ENCODE results near the gene CYP1A2. TPM values are rescaled to one million over a fixed set of nuclear protein-coding genes. Genes with fewer than 3 reads are reported as not detected.

CYP1A2 gene, protein sequence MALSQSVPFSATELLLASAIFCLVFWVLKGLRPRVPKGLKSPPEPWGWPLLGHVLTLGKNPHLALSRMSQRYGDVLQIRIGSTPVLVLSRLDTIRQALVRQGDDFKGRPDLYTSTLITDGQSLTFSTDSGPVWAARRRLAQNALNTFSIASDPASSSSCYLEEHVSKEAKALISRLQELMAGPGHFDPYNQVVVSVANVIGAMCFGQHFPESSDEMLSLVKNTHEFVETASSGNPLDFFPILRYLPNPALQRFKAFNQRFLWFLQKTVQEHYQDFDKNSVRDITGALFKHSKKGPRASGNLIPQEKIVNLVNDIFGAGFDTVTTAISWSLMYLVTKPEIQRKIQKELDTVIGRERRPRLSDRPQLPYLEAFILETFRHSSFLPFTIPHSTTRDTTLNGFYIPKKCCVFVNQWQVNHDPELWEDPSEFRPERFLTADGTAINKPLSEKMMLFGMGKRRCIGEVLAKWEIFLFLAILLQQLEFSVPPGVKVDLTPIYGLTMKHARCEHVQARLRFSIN
- polyA plus RNA-seq (2013, experiment 1 of 2): not detected
- polyA plus RNA-seq (2013, experiment 2 of 2): not detected

DNA sequence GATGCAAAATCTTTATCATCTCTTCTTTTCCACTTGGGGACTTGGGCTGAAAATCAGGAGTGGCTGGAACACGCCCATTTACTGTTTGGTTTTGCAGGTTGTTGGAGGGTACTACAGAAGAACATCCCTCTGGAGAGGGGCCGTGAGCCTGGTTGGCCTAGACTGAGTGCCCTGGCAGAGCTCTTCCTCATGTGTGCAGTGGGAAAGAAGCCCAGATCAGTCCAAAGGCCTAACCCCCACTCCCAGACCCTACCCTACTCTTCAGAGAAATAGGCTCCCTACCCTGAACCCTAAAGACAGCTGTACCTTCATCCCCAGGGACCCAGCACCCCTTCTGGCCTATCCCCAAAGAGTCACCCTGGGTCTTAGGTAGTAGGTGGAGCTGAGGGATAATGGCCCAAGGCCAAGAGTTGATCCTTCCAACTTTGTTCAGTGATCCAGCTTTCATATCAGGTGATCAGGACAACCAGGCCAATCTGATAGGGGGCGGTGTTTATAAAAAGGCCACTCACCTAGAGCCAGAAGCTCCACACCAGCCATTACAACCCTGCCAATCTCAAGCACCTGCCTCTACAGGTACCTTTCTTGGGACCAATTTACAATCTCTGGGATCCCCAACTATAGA, at the start of gene CYP1A2:
Gene CYP1A2 (plus strand): TSS at position 524 of the 625 bp plus-strand sequence. CDS start 894 bp downstream, outside the sequence.
- Histone ChIP-seq H4K8ac (ENCODE audit: low read depth, low read length) (no peak within 1 kb of the TSS), H3K9ac (ENCODE audit: low read length) (no peak within 1 kb of the TSS), H2BK120ac (ENCODE audit: low read depth, low read length) (no peak within 1 kb of the TSS), H3K27me3 (ENCODE audit: insufficient read depth, low read length, poor library complexity) (no peaks in the 10 kb centered on the region), H4K5ac (ENCODE audit: low read length) (no peak within 1 kb of the TSS), H3K4me3 (ENCODE audit: low read length) (no peak within 1 kb of the TSS), H3K79me1 (ENCODE audit: low read length) (no peaks in the 10 kb centered on the region), H3K56ac (ENCODE audit: low read length) (no peak within 1 kb of the TSS), H3K79me2 (ENCODE audit: control insufficient read depth, insufficient read depth, low read length) (no peaks in the 10 kb centered on the region), H3K4me2 (ENCODE audit: low read length) (no peak within 1 kb of the TSS), H3K27ac (ENCODE audit: low read depth, low read length) (no peak within 1 kb of the TSS), H3K4ac (ENCODE audit: low read depth, low read length) (no peak within 1 kb of the TSS), H3K18ac (ENCODE audit: low read length) (no peak within 1 kb of the TSS), H3K4me1 (ENCODE audit: control insufficient read depth, low read depth, low read length) (no peaks in the 10 kb centered on the region), H3K23ac (ENCODE audit: low read length) (no peak within 1 kb of the TSS), H2BK15ac (replicated peaks; ENCODE audit: low read depth) (no peak within 1 kb of the TSS), H2BK5ac (ENCODE audit: low read length) (no peak within 1 kb of the TSS), H2AK5ac (ENCODE audit: low read length) (no peak within 1 kb of the TSS), H3K36me3 (ENCODE audit: control insufficient read depth, insufficient read depth, low read length) (no peaks in the 10 kb centered on the region)
- no peak for DNase-seq
- no CpG with 5 or more reads among the region's 3 CpGs for WGBS (ENCODE audit: extremely low coverage, insufficient coverage, low lambda C conversion rate)

- H3K79me1 ChIP-seq (ENCODE audit: low read length): no peaks in the 10 kb centered on the region
- no peak overlapping the region for H3K4me3 ChIP-seq (ENCODE audit: low read length)
- no peak overlapping the region for H2BK5ac ChIP-seq (ENCODE audit: low read length)
- no CpG with 5 or more reads among the region's 1 CpG for WGBS (ENCODE audit: extremely low coverage, insufficient coverage, low lambda C conversion rate)
- H3K27ac ChIP-seq (ENCODE audit: low read depth, low read length): no peak overlapping the region
- no peaks in the 10 kb centered on the region for H3K4me1 ChIP-seq (ENCODE audit: control insufficient read depth, low read depth, low read length)
- no peak overlapping the region for H2BK120ac ChIP-seq (ENCODE audit: low read depth, low read length)
- H3K9ac ChIP-seq (ENCODE audit: low read length): no peak overlapping the region
- H3K4me2 ChIP-seq (ENCODE audit: low read length): no peak overlapping the region
- no peak overlapping the region for H2BK15ac ChIP-seq (replicated peaks; ENCODE audit: low read depth)
- no peaks in the 10 kb centered on the region for H3K36me3 ChIP-seq (ENCODE audit: control insufficient read depth, insufficient read depth, low read length)
- no peak overlapping the region for H3K18ac ChIP-seq (ENCODE audit: low read length)
- H3K79me2 ChIP-seq (ENCODE audit: control insufficient read depth, insufficient read depth, low read length): no peaks in the 10 kb centered on the region
- no peak overlapping the region for H2AK5ac ChIP-seq (ENCODE audit: low read length)
- no peak for DNase-seq
- H3K4ac ChIP-seq (ENCODE audit: low read depth, low read length): no peak overlapping the region
- no peak overlapping the region for H4K8ac ChIP-seq (ENCODE audit: low read depth, low read length)
- H3K23ac ChIP-seq (ENCODE audit: low read length): no peak overlapping the region
- H3K56ac ChIP-seq (ENCODE audit: low read length): no peak overlapping the region
- H4K5ac ChIP-seq (ENCODE audit: low read length): no peak overlapping the region
- H3K27me3 ChIP-seq (ENCODE audit: insufficient read depth, low read length, poor library complexity): no peaks in the 10 kb centered on the region
These were observed 39.6 kb upstream of the CYP1A2 start for GRCh38 chr15:74709011-74709410.

DNA sequence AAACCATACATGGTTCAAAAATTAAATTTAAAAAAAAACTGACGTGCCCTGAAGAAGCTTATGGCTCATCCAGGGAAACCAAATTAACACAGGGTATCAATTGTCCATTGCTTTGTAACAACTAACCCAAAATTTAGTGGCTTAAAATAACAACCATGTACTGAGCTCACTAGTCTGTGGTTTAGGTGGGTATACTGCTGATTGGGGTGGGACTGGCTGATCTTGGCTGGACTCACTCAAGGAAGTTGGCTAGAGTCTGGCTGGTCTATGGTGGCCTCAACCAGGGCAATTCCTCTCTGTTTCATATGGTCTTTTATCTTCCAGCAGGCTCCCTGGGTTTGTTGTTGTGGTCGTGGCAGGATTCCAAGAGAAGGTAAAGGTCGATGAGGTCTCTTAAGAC, 38.8 kb upstream of the CYP1A2 start:
- Histone ChIP-seq H3K4me2 (ENCODE audit: low read length) (no peak overlapping the region), H2AK5ac (ENCODE audit: low read length) (no peak overlapping the region), H4K8ac (ENCODE audit: low read depth, low read length) (no peak overlapping the region), H2BK120ac (ENCODE audit: low read depth, low read length) (no peak overlapping the region), H4K5ac (ENCODE audit: low read length) (no peak overlapping the region), H3K9ac (ENCODE audit: low read length) (no peak overlapping the region), H2BK5ac (ENCODE audit: low read length) (no peak overlapping the region), H3K18ac (ENCODE audit: low read length) (no peak overlapping the region), H3K36me3 (ENCODE audit: control insufficient read depth, insufficient read depth, low read length) (no peaks in the 10 kb centered on the region), H3K4me1 (ENCODE audit: control insufficient read depth, low read depth, low read length) (no peaks in the 10 kb centered on the region), H3K56ac (ENCODE audit: low read length) (no peak overlapping the region), H3K23ac (ENCODE audit: low read length) (no peak overlapping the region), H3K27me3 (ENCODE audit: insufficient read depth, low read length, poor library complexity) (no peaks in the 10 kb centered on the region), H3K79me2 (ENCODE audit: control insufficient read depth, insufficient read depth, low read length) (no peaks in the 10 kb centered on the region), H3K4ac (ENCODE audit: low read depth, low read length) (no peak overlapping the region), H2BK15ac (replicated peaks; ENCODE audit: low read depth) (no peak overlapping the region), H3K27ac (ENCODE audit: low read depth, low read length) (no peak overlapping the region), H3K79me1 (ENCODE audit: low read length) (no peaks in the 10 kb centered on the region), H3K4me3 (ENCODE audit: low read length) (no peak overlapping the region)
- DNase-seq: no peak
- WGBS (ENCODE audit: extremely low coverage, insufficient coverage, low lambda C conversion rate): no CpG with 5 or more reads among the region's 3 CpGs

DNA sequence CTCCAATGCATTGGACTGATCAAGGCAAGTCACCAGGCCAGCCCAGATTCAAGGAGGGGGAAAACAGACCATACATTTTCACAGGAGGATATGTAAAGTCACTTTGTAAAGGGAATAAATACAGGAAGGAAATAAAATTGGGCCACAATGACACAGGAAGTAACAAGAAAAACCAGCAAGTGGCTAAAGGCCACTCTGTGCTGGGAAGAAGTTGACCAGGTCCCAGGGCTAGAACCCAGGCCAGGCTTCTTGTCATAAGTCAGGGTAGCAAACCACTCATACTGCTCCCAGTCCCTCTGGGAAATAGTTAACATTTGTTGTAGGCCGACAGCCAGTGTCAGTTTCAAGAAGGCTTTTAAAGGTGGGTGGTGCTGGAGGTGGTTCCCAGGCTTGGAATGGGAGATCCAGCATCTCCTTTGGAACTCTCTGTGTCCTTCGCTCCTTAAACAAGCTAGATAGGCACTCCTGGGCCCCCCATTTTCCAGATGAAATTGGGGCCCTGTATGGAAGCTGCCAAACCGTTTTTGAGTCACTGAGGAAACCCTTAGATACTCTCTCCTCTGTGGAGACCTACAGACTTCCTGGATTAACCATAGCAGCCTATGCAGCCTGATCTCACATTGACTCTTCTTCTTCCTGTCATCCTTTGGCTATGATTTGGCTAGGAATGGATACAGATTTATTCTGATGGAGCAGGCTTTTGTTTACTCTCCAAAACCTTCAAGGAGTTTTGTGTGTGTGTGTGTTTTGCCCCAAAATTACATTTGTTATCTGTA, 38.1 kb upstream of the CYP1A2 start:
- Histone ChIP-seq H3K27ac (ENCODE audit: low read depth, low read length) (no peak overlapping the region), H3K4ac (ENCODE audit: low read depth, low read length) (no peak overlapping the region), H3K79me2 (ENCODE audit: control insufficient read depth, insufficient read depth, low read length) (no peaks in the 10 kb centered on the region), H3K4me3 (ENCODE audit: low read length) (no peak overlapping the region), H2AK5ac (ENCODE audit: low read length) (no peak overlapping the region), H3K4me2 (ENCODE audit: low read length) (no peak overlapping the region), H3K36me3 (ENCODE audit: control insufficient read depth, insufficient read depth, low read length) (no peaks in the 10 kb centered on the region), H3K56ac (ENCODE audit: low read length) (no peak overlapping the region), H4K8ac (ENCODE audit: low read depth, low read length) (no peak overlapping the region), H2BK5ac (ENCODE audit: low read length) (no peak overlapping the region), H3K23ac (ENCODE audit: low read length) (no peak overlapping the region), H3K79me1 (ENCODE audit: low read length) (no peaks in the 10 kb centered on the region), H3K18ac (ENCODE audit: low read length) (no peak overlapping the region), H3K9ac (ENCODE audit: low read length) (no peak overlapping the region), H3K27me3 (ENCODE audit: insufficient read depth, low read length, poor library complexity) (no peaks in the 10 kb centered on the region), H2BK120ac (ENCODE audit: low read depth, low read length) (no peak overlapping the region), H2BK15ac (replicated peaks; ENCODE audit: low read depth) (no peak overlapping the region), H4K5ac (ENCODE audit: low read length) (no peak overlapping the region), H3K4me1 (ENCODE audit: control insufficient read depth, low read depth, low read length) (no peaks in the 10 kb centered on the region)
- no CpG with 5 or more reads among the region's 3 CpGs for WGBS (ENCODE audit: extremely low coverage, insufficient coverage, low lambda C conversion rate)
- DNase-seq: no peak

DNA sequence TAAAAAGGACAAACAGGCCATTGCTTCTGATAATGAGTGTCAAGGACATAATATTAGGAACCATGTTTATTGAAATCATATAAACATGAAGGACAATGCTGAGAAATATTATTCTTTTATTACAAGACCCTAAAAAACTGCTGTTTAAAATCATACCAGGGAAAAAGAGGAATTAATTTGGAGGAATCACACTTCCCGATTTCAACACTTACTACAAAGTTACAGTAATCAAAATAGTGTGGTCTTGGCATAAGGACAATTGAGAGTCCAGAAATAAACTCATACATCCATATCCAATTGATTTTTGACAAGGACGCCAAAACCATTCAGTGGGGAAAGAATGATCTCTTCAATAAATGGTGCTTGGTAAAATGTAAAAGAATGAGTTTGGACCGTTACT, 36.3 kb upstream of the CYP1A2 start:
- H3K27me3 ChIP-seq (ENCODE audit: insufficient read depth, low read length, poor library complexity): no peaks in the 10 kb centered on the region
- H2BK5ac ChIP-seq (ENCODE audit: low read length): no peak overlapping the region
- H3K27ac ChIP-seq (ENCODE audit: low read depth, low read length): no peak overlapping the region
- no peak overlapping the region for H4K8ac ChIP-seq (ENCODE audit: low read depth, low read length)
- no peaks in the 10 kb centered on the region for H3K4me1 ChIP-seq (ENCODE audit: control insufficient read depth, low read depth, low read length)
- no peak overlapping the region for H3K4ac ChIP-seq (ENCODE audit: low read depth, low read length)
- H2BK15ac ChIP-seq (replicated peaks; ENCODE audit: low read depth): no peak overlapping the region
- no peak overlapping the region for H2BK120ac ChIP-seq (ENCODE audit: low read depth, low read length)
- no peak overlapping the region for H3K23ac ChIP-seq (ENCODE audit: low read length)
- no CpG with 5 or more reads among the region's 3 CpGs for WGBS (ENCODE audit: extremely low coverage, insufficient coverage, low lambda C conversion rate)
- H3K56ac ChIP-seq (ENCODE audit: low read length): no peak overlapping the region
- H3K36me3 ChIP-seq (ENCODE audit: control insufficient read depth, insufficient read depth, low read length): no peaks in the 10 kb centered on the region
- H3K79me1 ChIP-seq (ENCODE audit: low read length): no peaks in the 10 kb centered on the region
- no peak overlapping the region for H3K9ac ChIP-seq (ENCODE audit: low read length)
- H3K4me2 ChIP-seq (ENCODE audit: low read length): no peak overlapping the region
- H3K18ac ChIP-seq (ENCODE audit: low read length): no peak overlapping the region
- no peak overlapping the region for H2AK5ac ChIP-seq (ENCODE audit: low read length)
- H4K5ac ChIP-seq (ENCODE audit: low read length): no peak overlapping the region
- H3K4me3 ChIP-seq (ENCODE audit: low read length): no peak overlapping the region
- H3K79me2 ChIP-seq (ENCODE audit: control insufficient read depth, insufficient read depth, low read length): no peaks in the 10 kb centered on the region
- DNase-seq: no peak
